PC-3 (cell line): ENCODE results near the gene GPC6.

Experiments
- EZH2 ChIP-seq: fragments of 300-600 bp; sonication (generic); IDR thresholded peaks from one replicate; pipeline ENCODE4 v1.6.1; 2017; ENCODE audit warnings: antibody characterized with exemption, mild to moderate bottlenecking, low read length; ENCODE audit not compliant: unreplicated experiment
- EZH2phosphoT487 ChIP-seq: fragments of 300-600 bp; sonication (generic); IDR thresholded peaks from 2 replicates; pipeline ENCODE4 v1.6.1; 2018; ENCODE audit warnings: mild to moderate bottlenecking, antibody characterized with exemption, low read length, borderline replicate concordance
- TF ChIP-seq, protein P1 (sequence below): fragments of 300-600 bp; sonication (generic); conservative IDR thresholded peaks from 2 replicates; pipeline ENCODE4 v1.5.1; 2017; ENCODE audit warnings: antibody characterized with exemption, low read depth, mild to moderate bottlenecking, low read length

- TF ChIP-seq, protein P1, sequence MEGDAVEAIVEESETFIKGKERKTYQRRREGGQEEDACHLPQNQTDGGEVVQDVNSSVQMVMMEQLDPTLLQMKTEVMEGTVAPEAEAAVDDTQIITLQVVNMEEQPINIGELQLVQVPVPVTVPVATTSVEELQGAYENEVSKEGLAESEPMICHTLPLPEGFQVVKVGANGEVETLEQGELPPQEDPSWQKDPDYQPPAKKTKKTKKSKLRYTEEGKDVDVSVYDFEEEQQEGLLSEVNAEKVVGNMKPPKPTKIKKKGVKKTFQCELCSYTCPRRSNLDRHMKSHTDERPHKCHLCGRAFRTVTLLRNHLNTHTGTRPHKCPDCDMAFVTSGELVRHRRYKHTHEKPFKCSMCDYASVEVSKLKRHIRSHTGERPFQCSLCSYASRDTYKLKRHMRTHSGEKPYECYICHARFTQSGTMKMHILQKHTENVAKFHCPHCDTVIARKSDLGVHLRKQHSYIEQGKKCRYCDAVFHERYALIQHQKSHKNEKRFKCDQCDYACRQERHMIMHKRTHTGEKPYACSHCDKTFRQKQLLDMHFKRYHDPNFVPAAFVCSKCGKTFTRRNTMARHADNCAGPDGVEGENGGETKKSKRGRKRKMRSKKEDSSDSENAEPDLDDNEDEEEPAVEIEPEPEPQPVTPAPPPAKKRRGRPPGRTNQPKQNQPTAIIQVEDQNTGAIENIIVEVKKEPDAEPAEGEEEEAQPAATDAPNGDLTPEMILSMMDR, result no peak
- TF ChIP-seq EZH2 (no peak), EZH2phosphoT487 (no peak)
Observed at GRCh38 chr13:93298713-93299112, 72.1 kb downstream of the GPC6 start.
